CD4-positive, alpha-beta T cell (primary cell): ENCODE data around the gene TTC34. TPM values are rescaled to one million over a fixed set of nuclear protein-coding genes. Genes with fewer than 3 reads are reported as not detected.
A peak's percentile ranks its signal among the peaks of the same experiment; 100 is the strongest.

Experiments
- ATAC-seq: fragments of 200-7000 bp; cut with Tn5 transposase; one replicate; pipeline ENCODE4 v1.10.0; 2022; ENCODE audit warnings: mild to moderate bottlenecking; ENCODE audit not compliant: poor library complexity
- CTCF ChIA-PET: fragments of 350-600 bp; sonication (Branson Sonifier 250); formaldehyde crosslinking; loops from one replicate; lab custom pipeline; 2021; ENCODE audit warnings: antibody characterized with exemption, inconsistent platforms; lab: Charles Lee
- POLR2A ChIA-PET: fragments of 350-600 bp; sonication (Branson Sonifier 250); formaldehyde crosslinking; loops from one replicate; lab custom pipeline; 2021; ENCODE audit warnings: antibody characterized with exemption, inconsistent platforms; lab: Charles Lee
- DNase-seq, 14 experiments: peaks; one replicate each; pipeline ENCODE4 v3.0.0-alpha.2; 2013 to 2020; ENCODE audit warnings: mixed read lengths in 2 of 14
- H3K27ac ChIP-seq, 2 donors: one replicate each; pipeline versions ENCODE4 v1.5.1 to v1.7.0; 2013; ENCODE audit warnings: low read length in 2 of 2, low read depth in 1 of 2, mild to moderate bottlenecking in 1 of 2
- H3K27me3 ChIP-seq, 2 experiments: 1 replicate in 1 of 2; 2 replicates in 1 of 2; pipeline versions ENCODE4 v1.6.1 to v1.7.0; 2013; ENCODE audit warnings: low read length in 2 of 2, control low read depth in 1 of 2, mild to moderate bottlenecking in 1 of 2, moderate library complexity in 1 of 2; ENCODE audit not compliant: insufficient read depth in 2 of 2, control insufficient read depth in 1 of 2
- H3K36me3 ChIP-seq: one replicate; pipeline ENCODE4 v1.6.1; 2013; ENCODE audit warnings: low read length, control low read depth; ENCODE audit not compliant: insufficient read depth
- H3K4me1 ChIP-seq: one replicate; pipeline ENCODE4 v1.6.1; 2013; ENCODE audit warnings: low read length, control low read depth; ENCODE audit not compliant: insufficient read depth
- H3K4me3 ChIP-seq: one replicate; pipeline ENCODE4 v1.5.1; 2013; ENCODE audit warnings: mild to moderate bottlenecking, low read length, moderate library complexity
- H3K9me3 ChIP-seq, 2 experiments: 1 replicate in 1 of 2; 2 replicates in 1 of 2; pipeline versions ENCODE4 v1.6.1 to v1.7.0; 2013; ENCODE audit warnings: low read length in 2 of 2, mild to moderate bottlenecking in 2 of 2, control low read depth in 1 of 2, moderate library complexity in 1 of 2; ENCODE audit not compliant: control insufficient read depth in 1 of 2, insufficient read depth in 1 of 2
- H3K27ac Mint-ChIP-seq: one replicate; pipeline ENCODE4 v1.8.0; 2020; ENCODE audit warnings: mixed read lengths
- H3K27me3 Mint-ChIP-seq: one replicate; pipeline ENCODE4 v1.8.0; 2021; ENCODE audit warnings: mixed read lengths
- H3K36me3 Mint-ChIP-seq: one replicate; pipeline ENCODE4 v1.8.0; 2021; ENCODE audit warnings: low read depth, mixed read lengths
- H3K4me1 Mint-ChIP-seq: one replicate; pipeline ENCODE4 v1.8.0; 2021; ENCODE audit warnings: low read depth, mixed read lengths
- H3K4me3 Mint-ChIP-seq: one replicate; pipeline ENCODE4 v1.8.0; 2020; ENCODE audit warnings: mild to moderate bottlenecking, mixed read lengths
- H3K9me3 Mint-ChIP-seq: one replicate; pipeline ENCODE4 v1.8.0; 2020; ENCODE audit warnings: mixed read lengths
- intact Hi-C, 2 experiments: fragments of 100-400 bp; cut with DNase I in 1 of 2; cut with micrococcal nuclease in 1 of 2; formaldehyde crosslinking; loops; one replicate each; pipeline versions ENCODE4 v1.15.1 to v1.9.0; 2023 to 2025; cut with DNase I, micrococcal nuclease
- total RNA-seq, 174 experiments: library from RNA in 2 of 174; stranded (reverse) in 2 of 174; gene quantifications; one replicate each; pipeline ENCODE4 v1.2.3 and lab custom pipeline; 2021 to 2026
- TF ChIP-seq, protein P1 (sequence below): fragments of 200-600 bp; IDR thresholded peaks from one replicate; pipeline ENCODE4 v1.8.0; 2022; ENCODE audit warnings: antibody characterized with exemption, mild to moderate bottlenecking

Gene TTC34
- total RNA-seq, 2 experiments from 2014 or later: 1.3 TPM

DNA sequence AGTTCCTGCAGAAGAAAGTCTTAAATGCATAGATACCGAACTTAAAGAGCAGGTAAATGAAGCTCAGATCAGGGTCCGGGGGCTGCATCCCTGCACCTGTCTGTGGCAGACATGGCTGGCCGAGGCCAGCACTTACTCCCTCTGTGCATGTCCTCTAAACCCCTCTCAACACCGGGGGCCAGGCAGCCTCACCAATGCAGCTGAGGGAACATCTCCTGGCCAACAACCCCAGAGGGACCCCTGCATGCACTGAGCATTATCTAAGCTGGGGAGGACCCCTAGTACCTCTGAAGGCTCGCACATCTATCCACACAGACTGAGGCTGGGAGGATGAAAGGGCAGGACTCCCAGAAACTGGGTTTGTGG, 18.4 kb downstream of the TTC34 start:
- peaks cover 27 to 30% of the 10 kb centered on the region in 2 experiments for H3K27me3 ChIP-seq
- intact Hi-C loops: no loop called here
- H3K27ac ChIP-seq: no peak overlapping the region
- ChIA-PET CTCF (no interaction called here), POLR2A (no interaction called here)
- Mint-ChIP-seq H3K4me3 (no peak overlapping the region), H3K36me3 (peaks cover 12% of the 10 kb centered on the region), H3K27me3 (peaks cover 43% of the 10 kb centered on the region), H3K9me3 (peaks cover 16% of the 10 kb centered on the region), H3K4me1 (peaks cover 6% of the 10 kb centered on the region), H3K27ac (no peak overlapping the region)
- H3K4me3 ChIP-seq: no peak overlapping the region
- TF ChIP-seq, protein P1, sequence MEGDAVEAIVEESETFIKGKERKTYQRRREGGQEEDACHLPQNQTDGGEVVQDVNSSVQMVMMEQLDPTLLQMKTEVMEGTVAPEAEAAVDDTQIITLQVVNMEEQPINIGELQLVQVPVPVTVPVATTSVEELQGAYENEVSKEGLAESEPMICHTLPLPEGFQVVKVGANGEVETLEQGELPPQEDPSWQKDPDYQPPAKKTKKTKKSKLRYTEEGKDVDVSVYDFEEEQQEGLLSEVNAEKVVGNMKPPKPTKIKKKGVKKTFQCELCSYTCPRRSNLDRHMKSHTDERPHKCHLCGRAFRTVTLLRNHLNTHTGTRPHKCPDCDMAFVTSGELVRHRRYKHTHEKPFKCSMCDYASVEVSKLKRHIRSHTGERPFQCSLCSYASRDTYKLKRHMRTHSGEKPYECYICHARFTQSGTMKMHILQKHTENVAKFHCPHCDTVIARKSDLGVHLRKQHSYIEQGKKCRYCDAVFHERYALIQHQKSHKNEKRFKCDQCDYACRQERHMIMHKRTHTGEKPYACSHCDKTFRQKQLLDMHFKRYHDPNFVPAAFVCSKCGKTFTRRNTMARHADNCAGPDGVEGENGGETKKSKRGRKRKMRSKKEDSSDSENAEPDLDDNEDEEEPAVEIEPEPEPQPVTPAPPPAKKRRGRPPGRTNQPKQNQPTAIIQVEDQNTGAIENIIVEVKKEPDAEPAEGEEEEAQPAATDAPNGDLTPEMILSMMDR: no peak
- no peaks in the 10 kb centered on the region for H3K36me3 ChIP-seq
- peaks cover 22 to 23% of the 10 kb centered on the region in 2 experiments for H3K9me3 ChIP-seq
- no peak for ATAC-seq
- peak in 1 of 14 experiments; percentile 0 for DNase-seq
- H3K4me1 ChIP-seq: peaks cover 8% of the 10 kb centered on the region

DNA sequence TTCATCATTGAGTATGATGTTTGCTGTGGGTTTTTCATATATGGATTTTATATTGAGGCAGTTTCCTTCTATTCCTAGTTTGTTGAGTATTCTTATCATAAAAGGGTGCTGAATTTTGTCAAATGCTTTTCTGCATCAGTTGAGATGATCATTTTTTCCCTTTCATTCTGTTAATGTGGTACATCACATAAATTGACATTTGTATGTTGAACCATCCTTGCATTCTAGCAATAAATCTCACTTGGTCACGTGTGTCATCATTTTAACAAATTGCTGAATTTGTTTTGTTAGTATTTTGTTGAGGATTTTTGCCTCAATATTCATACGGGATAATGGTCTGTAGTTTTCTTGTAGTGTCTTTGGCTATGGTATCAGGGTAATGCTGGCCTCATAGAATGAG, 19.9 kb downstream of the TTC34 start:
- CTCF ChIA-PET: no interaction called here
- intact Hi-C loops: no loop called here
- Histone ChIP-seq H3K36me3 (no peaks in the 10 kb centered on the region), H3K27me3 (peaks cover 13 to 24% of the 10 kb centered on the region in 2 experiments), H3K4me1 (peaks cover 5% of the 10 kb centered on the region), H3K9me3 (peaks cover 22 to 23% of the 10 kb centered on the region in 2 experiments), H3K4me3 (no peak overlapping the region), H3K27ac (no peak overlapping the region)
- POLR2A ChIA-PET: no interaction called here
- H3K36me3 Mint-ChIP-seq: peaks cover 12% of the 10 kb centered on the region
- no peak overlapping the region for H3K27ac Mint-ChIP-seq
- H3K4me1 Mint-ChIP-seq: peaks cover 3% of the 10 kb centered on the region
- peaks cover 36% of the 10 kb centered on the region for H3K27me3 Mint-ChIP-seq
- ATAC-seq: no peak
- H3K4me3 Mint-ChIP-seq: no peak overlapping the region
- DNase-seq: no peak
- H3K9me3 Mint-ChIP-seq: peaks cover 16% of the 10 kb centered on the region
- TF ChIP-seq, protein P1: no peak

DNA sequence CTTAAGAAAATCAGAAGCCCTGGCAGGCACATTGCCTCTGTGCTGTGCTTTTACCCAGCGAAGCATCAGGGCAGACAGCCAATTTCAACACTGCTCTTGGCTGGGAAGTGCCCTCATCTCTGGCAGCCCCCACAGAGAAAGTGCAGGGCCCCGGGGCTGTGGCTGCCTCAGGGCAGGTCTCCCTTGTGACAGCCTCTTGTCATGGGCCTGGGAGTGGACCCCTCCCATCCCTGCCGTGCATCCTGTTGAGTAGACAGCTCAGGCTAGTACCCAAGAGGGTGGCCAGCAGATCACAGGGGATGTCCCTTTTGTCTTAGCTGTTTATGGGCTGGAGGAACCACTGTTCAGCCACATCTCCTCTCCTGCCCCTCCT, 23.3 kb downstream of the TTC34 start:
- intact Hi-C loops: no loop called here
- Mint-ChIP-seq H3K27me3 (peaks cover 31% of the 10 kb centered on the region), H3K27ac (no peak overlapping the region), H3K4me1 (no peaks in the 10 kb centered on the region), H3K4me3 (no peak overlapping the region), H3K36me3 (peaks cover 12% of the 10 kb centered on the region), H3K9me3 (peaks cover 16% of the 10 kb centered on the region)
- Histone ChIP-seq H3K9me3 (peaks cover 10 to 23% of the 10 kb centered on the region in 2 experiments), H3K27me3 (peaks cover 13 to 16% of the 10 kb centered on the region in 2 experiments), H3K27ac (no peak overlapping the region), H3K36me3 (no peaks in the 10 kb centered on the region), H3K4me1 (no peaks in the 10 kb centered on the region), H3K4me3 (no peak overlapping the region)
- POLR2A ChIA-PET: no interaction called here
- ATAC-seq (no peak), DNase-seq (no peak)
- CTCF ChIA-PET: interaction anchor here (1.7 kb wide), 1 partner anchor 9 kb away, joined by 3 read pairs; no protein-coding TSS in a partner anchor
- TF ChIP-seq, protein P1: no peak
